Activated effector memory CD4-positive, alpha-beta T cell treated with anti-CD3 and anti-CD28 coated beads, Interleukin-2, amount 50 U/mL, for 16 hours (primary cell): ENCODE measurements around the gene WDR27.
"Not testable (repeated sequence)": the region's sequence is repeated elsewhere in the genome, so short reads cannot be mapped to it uniquely, and the experiment has no call there.

Experiments used
- DNase-seq: peaks from one replicate; pipeline ENCODE4 v3.0.0-alpha.2; 2020

Gene WDR27

DNA sequence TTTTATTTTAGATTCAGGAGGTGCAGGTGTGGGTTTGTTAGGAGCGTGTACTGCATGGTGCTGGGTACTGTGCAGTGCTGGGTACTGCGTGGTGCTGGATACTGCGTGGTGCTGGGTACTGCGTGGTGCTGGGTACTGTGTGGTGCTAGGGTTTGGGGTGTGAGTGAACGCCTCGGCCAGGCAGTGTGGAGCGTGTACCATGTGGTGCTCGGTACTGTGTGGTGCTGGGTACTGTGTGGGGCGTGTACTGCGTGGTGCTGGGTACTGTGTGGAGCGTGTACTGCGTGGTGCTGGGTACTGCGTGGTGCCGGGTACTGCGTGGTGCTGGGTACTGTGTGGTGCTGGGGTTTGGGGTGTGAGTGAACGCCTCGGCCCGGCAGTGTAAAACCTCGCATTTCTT is 62.9 kb downstream of the WDR27 start:
- no peak for DNase-seq

DNA sequence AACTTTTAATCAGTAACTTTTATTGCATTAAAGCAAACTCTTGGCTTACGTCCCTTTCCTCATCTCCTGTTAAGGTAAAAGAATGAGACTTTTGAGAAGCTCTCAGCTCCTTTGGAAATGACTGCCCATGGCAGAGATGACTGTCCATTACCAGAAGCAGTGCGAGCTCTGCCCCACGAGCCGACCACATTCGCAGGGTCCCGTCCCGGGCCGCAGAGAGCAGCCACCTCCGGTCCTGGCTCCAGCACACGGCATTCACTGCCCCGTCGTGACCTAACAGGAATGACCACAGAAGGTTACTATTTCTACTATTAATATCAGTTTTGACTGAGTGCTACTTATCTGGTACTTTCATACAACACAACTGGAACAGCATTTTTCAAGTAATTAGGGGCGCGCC is 63.4 kb downstream of the WDR27 start:
- DNase-seq: no peak

DNA sequence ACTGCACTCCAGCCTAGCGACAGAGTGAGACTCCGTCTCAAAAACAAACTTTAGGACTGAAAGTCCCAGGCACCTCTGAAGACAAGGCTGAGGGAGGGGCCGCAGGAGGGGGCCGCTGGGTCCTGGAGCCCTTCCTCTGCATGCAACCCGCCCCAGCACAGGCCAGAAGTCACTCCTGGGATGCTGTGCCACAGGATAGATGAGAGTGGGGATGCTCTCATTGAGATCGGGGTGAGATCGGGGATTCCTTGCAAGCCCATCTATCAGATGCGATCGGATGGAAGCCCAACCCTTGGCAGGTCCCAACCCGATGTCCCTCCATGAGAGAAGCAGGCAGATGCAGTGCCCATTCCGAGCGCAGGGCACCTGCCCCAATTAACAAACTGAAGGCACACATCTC is 66.5 kb downstream of the WDR27 start:
- DNase-seq: no peak

DNA sequence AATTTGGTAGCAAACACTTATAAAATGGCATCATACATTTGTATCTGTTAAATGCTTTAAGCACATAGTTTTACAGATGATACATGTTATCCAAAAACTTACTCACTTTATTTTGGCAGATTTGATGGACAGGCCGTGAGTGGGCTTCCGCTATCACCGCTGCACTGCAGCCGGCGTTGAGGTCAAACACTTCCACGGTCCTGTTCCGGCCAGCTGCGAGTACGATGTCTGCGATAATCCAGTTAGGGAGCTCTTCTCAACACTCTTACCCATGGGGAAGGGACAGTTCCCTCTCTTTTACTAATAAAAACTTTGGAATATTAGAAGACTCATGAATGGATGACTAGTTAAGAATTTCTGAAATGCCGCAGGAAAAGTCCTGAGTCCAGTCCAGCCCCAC is 69.0 kb downstream of the WDR27 start:
- DNase-seq: no peak

DNA sequence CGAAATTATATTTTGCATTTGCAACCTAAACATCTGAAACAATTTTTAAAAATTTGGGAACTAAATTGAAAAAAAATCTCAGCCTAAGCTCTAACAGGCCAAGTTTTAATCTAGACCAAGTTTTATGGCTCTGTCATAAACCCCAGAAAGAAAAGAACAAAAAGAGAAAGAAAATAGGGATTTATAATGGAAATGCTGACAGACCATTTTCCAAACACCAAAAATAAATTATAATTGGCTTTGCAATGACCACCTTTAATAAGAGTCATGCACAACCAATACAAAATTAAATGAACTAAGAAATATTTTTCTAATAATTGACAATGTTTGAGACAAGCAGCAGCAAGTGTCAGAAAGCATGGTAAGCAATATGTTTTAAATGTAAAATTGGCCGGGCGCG is 72.6 kb downstream of the WDR27 start:
- no peak for DNase-seq

DNA sequence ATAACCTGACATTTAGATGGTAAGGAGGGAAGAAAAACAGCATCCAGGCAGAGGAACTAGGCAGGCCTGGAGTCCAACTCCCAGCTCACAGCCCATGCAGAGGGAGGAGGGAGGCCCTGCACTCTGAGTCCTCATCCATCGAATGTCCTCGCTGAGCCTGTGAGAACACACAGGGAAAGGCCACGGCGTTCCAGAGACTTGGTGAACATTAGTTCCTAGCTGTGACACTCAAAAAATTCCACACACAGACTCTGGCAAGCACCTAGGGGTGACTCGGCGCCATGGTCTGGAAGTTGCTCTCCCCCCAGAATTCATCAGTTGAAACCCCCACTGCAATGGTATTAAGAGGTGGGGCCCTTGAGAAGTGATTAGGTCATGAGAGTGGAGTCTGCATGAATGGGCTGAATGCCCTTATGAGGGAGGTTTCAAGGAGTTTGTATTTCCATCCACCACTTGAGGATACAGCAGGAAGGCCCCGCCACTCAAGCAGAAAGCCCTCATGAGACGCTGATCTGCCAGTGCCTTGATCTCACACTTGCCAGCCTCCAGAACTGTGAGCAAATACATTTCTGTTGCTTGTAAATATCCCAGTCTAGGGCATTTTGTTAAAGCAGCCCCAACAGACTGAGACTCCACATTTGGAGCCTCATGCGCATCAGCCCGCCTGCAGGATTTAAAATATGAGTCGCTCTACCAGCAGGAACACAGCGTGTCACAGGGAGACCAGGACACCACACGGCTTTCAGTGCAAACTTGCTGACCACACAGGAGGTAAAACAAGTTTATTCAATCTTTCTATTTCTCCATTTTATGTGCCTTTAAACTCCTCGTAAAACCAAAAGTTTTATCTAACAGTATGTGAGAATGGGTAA is 73.9 kb downstream of the WDR27 start:
- no peak for DNase-seq

DNA sequence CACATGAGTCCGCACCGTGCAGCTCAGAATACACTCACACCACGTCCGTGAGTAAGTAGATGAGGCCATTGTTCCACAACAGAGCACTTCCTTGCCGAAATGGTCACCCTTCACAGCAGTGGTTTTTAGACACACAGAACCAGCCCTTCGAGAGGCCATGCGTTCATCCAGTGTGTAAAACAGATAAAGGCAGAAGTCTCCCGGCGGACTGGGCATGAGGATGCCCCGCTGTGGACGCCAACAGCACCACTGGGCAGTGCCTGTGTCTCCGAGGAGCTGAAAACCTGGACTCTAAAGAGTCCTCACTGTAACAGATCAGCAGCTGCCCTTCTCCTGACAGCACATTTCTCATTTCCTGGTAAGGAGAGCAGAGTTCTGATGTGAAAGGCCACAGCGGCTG is 75.2 kb downstream of the WDR27 start:
- no peak for DNase-seq

DNA sequence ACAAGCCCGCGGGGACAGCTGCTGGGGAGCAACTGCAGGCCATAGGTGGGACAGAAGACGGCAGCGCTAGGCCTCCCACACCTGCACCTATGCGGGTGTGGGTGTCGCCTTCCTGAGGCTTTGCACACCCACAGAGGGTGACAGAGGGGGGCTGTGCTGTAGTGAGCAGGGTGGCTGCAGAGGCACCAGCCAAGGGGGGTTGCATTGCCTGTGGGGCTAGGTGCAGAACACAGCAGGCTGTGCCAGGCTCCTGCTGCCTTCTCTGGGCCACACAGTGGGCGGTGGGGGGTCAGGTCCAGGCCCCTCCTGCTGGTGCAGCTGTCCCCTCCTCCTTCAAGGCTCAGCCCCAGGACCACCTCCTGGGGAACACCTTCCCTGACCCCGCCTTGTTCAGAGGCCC is 75.7 kb downstream of the WDR27 start:
- no peak for DNase-seq

DNA sequence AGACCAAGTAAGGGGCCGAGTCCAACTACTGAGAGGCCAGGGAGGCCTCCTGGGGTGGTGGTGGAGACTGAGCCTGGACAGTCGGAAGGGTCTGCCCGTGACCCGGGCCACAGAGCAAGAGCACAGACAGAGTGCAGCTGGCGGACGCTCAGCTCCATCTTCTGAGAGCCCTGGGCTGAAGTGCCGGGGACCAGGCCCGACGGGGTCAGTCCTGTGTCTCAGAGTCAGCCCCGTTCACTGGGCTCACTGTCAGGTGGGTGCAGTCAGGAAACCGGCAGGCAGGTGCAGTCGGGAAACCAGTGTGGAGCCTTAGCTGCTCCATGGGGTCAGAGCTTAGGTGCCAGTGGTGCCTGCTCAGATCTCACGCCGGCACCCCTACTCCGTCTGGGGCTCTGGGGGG is 76.5 kb downstream of the WDR27 start:
- no peak for DNase-seq

DNA sequence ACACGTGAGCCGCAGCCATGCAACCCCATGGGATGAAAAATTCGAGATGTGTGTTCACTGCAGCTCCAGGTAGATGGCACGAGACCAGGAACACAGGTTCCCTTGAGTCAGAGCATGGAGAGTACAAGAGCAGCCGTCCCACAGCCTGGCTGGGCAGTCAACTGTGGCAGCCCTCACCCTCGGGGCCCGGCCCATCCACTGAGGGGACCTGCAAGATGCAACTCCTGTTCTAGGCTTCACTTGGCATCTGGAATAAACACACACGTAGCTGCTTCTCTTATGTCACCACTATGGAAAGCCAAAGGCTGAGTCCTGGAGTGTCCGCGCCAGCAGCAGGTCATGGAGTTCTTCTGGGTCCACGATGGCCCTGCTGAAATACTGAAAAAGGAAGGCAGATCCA is 77.0 kb downstream of the WDR27 start:
- DNase-seq: no peak

DNA sequence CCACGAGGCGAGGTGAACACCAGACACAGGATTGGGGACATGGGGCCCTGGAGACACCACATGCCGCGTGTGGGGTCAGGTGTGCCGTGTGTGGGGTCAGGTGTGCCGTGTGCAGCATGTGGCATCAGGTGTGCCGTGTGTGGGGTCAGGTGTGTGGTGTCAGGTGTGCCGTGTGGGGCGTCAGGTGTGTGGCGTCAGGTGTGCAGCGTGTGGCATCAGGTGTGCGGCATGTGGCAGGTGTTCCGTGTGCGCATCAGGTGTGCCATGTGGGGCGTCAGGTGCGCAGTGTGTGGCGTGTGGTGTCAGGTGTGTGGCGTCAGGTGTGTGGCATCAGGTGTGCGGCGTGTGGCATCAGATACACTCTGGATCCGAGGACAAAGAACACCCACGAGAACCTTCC is 77.9 kb downstream of the WDR27 start:
- no peak for DNase-seq

DNA sequence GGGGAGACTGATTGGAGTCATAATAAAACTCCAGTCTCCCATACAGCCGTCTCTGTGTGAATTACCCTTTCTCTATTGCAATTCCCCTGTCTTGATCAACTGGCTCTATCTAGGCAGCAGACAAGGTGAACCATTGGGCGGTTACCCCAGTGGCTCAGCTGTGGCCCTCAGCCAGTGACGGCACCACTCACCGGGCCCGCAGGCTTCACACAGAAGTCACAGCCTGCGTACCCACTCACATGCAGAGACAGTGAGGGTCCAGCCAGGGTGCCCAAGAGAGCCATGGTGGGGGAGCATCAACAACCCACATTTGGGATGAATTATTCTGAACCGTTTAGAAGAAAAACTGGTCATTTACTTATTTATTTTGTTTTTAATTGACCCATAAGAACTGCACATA is 78.5 kb downstream of the WDR27 start:
- DNase-seq: no peak

DNA sequence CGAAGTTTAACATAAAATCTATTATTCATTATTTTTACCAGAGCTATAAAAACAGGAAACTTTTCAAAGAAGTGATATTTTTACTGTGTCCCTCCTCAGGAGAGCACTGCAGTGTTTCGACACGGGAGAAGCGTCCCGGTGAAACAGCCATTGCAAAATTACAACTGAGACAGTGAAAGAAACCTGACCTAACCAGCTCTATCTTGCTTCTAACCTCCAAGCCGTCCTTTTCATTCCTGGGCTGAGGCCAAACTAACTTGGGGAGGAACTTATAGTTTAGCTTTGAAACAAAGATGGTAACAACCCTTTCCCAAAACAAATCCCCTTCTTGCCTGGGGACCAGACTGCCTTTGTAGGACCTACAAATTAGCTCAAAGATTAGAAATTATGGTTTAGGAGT is 79.2 kb downstream of the WDR27 start:
- DNase-seq: no peak

DNA sequence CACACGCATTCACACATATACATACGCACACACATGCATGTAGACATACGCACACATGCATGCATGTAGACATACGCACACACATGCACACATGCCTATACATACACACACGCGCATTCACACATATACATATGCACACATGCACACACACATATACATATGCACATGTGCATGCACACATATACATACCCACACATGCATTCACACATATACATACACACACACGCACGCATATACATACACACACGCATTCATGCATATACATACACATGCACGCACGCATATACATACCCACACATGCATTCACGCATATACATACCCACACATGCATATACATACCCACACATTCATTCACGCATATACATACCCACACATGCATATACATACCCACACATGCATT is 80.5 kb downstream of the WDR27 start:
- no peak for DNase-seq

DNA sequence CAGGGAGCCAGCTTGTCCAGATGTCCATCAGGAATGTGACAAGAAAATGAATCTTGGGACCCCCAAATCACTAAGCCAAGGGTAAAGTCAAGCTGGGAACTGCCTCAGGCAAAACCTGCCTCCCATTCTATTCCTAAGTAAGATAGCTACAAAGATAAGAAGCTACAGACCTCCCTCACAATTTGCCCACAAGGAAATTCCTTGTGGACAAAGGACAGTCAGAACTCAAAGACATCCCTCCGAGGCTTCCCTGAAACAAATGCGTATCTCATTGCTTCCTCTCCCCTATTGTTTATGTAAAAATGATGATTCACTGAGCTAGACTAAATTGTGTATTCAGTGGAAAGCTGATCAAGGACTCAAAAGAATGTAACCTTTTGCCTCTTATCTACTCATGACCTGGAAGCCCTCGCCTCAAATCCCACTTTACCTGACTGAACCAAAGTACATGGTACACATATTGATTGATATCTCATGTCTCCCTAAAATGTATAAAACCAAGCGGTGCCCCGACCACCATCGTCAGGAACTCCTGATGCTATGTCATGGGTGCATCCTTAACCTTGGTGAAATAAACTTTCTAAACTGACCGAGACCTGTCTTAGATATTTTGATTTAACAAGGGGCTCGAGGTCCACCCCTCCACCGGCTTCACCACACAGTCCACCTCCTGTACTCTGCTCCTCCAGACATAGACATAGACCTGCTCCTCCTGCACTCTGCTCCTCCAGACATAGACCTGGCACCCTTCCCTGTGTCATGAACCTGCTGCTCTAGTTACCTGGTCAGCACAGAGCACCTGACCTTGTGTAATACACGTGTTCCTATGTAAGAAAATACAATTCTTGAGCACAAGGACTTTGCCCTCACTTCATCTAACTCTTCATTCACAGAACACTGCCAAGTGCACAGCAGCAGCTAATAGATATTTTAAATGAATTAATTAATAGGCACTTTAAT is 81.4 kb downstream of the WDR27 start:
- DNase-seq: no peak

DNA sequence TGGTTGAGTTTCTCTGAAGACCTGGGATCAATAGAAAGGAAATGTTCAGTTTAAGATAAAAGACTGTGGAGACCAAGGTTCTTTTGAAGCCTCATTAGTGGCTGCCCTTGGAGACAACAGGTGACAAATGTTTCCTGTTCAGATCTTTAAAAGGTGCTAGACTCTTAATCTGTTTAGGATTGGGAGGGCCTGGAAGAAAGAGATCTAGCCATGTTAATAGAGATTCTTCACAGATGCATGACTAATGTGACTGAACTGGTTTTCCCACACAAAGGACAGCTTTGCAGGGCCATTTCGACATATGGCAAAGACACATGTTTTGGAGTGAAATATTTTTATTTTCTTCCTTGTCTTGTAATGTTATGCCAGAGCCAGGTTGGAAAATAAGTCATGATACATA is 82.2 kb downstream of the WDR27 start:
- no peak for DNase-seq

DNA sequence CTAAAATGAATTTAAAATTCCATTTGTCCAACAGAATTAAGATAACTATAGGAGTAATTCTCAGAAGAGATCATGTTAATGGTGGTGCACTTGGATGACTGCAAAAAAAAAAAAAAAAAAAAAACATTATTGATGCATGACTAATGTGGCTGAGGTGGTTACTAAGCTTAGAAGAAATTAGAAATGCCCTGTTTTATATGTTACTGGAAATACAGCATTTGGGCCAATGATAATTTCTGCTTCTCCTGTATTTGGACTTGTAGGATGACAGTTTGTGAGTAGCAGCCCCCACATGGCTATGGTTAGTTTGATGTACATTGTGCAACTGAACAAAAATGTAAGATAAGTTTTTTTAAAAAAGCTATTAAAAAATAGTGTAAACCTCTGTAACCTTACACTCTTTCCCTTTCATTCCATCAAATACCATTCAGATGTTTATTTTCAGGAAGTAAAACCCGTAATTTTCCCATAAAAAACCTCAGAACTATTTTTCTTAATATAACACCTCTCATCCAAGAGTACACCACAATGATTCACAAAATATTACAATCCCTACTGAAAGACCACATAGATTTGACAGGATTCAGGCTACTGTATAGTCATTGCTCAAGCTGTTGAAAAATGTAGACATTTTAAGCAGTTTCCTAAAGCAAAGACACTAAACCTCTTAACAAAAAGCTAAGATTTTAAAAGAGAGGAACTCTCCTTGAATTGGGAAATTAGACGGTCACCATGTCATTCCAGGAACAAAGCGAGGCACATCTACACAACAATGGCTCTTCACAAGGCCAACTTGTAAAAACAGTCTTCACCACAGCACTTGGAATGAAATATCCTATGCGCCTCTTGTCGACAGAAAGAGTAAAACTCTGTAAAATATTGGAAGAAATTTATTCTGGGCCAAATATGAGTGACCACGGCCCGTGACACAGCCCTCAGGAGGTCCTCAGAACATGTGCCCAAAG is 83.0 kb downstream of the WDR27 start:
- DNase-seq: no peak

DNA sequence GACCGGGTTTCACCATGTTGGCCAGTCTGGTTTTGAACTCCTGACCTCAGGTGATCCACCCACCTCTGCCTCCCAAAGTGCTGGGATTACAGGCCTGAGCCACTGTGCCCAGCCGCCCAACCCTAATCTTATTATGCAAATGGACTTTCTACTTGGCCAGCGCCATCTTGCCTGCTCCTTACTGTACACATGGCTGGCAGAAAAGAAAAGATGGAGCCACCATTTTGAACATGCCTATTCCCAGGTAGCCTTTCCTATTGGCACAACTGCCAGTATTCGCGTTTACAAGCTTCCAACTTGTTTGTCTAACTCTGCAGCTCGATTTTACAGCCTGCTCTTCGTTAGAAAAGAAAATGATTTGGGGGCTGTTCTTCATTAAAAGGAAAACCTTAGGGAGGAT is 84.3 kb downstream of the WDR27 start:
- DNase-seq: no peak

DNA sequence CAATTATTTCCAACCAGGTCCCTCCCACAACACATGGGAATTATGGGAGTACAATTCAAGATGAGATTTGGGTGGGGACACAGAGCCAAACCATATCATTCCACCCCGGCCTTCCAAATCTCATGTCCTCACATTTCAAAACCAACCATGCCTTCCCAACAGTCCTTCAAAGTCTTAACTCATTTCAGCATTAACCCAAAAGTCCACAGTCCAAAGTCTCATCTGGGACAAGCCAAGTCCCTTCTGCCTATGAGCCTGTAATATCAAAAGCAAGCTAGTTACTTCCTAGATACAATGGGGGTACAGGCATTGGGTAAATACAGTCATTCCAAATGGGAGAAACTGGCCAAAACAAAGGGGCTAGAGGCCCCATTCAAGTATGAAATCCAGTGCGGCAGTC is 93.2 kb downstream of the WDR27 start:
- not testable (repeated sequence) for DNase-seq

DNA sequence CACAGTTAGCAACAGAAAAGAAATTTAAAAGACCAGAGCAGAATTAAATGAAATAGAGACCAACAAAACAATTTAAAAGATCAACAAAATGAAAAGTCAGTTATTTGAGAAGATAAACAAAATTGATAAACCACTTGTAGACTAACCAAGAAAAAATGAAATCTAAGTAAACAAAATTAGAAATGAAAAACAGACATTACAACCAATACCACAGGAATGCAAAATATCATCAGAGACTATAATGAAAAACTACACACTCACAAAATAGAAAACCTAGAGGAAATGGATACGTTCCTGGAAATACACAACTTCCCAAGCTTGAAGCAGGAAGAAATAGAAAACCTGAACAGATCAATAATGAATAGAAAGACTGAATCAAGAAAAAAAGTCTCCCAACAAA is 97.8 kb downstream of the WDR27 start:
- no peak for DNase-seq

DNA sequence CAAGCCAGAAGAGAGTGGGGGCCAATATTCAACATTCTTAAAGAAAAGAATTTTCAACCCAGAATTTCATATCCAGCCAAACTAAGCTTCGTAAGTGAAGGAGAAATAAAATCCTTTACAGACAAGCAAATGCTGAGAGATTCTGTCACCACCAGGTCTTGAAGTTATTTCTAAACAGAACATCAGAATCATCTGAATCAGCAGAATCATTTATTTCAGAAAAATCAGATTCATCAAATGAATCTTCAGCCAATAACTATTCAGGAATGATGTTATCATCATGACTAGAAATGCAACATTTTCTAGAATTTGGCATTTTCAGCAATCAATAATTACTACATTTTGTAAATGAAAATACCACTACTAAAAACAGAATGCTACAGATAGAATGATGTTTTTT is 100.7 kb downstream of the WDR27 start:
- DNase-seq: not testable (repeated sequence)

DNA sequence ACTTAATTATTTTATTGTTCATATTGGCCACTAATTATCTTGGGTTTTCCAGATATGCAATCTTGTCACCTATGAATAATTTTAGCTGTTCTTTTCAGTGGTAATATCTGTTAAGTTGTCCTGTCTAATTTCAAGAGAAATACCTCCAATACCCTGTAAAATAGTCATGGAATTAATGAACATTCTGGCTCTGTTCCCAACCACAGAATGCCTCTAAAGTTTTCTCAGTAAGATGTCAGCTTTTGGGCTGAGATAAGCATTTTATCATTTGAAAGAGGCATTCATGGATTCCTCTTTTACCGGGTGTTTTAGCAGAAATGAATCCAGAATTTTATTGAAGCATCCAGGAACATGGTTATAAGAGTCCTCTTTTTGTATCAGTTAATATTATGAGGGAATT is 109.3 kb downstream of the WDR27 start:
- no peak for DNase-seq

DNA sequence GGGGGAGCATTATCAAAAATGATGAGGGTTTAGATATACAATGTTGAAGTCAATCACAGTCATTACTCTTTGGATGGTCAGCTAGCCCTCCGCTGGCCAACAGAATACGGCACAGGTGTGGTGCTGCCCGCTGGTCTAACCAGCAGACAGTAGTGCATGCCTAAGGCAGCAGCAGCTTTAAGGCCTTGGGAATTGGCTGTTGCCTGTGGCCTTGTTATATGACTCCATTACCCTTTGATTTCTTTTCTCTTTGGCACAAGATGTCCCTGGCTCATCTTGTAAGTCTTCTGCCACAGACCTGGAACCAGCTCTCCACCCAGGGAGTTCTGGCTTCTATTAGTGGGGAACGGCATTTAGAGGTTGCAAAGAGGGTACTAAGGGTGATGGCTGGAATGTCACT is 110.2 kb downstream of the WDR27 start:
- no peak for DNase-seq
